ENCODE measurements around the gene ANO10. TPM values are rescaled to one million over a fixed set of nuclear protein-coding genes. Genes with fewer than 3 reads are reported as not detected.
"Not testable (repeated sequence)": the region's sequence is repeated elsewhere in the genome, so short reads cannot be mapped to it uniquely, and the experiment has no call there.

Gene ANO10, protein sequence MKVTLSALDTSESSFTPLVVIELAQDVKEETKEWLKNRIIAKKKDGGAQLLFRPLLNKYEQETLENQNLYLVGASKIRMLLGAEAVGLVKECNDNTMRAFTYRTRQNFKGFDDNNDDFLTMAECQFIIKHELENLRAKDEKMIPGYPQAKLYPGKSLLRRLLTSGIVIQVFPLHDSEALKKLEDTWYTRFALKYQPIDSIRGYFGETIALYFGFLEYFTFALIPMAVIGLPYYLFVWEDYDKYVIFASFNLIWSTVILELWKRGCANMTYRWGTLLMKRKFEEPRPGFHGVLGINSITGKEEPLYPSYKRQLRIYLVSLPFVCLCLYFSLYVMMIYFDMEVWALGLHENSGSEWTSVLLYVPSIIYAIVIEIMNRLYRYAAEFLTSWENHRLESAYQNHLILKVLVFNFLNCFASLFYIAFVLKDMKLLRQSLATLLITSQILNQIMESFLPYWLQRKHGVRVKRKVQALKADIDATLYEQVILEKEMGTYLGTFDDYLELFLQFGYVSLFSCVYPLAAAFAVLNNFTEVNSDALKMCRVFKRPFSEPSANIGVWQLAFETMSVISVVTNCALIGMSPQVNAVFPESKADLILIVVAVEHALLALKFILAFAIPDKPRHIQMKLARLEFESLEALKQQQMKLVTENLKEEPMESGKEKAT
- 10 to 100 TPM in 1 of 2 experiments, 1 to 10 TPM in 1; 9.5 to 12.9 TPM for total RNA-seq

DNA sequence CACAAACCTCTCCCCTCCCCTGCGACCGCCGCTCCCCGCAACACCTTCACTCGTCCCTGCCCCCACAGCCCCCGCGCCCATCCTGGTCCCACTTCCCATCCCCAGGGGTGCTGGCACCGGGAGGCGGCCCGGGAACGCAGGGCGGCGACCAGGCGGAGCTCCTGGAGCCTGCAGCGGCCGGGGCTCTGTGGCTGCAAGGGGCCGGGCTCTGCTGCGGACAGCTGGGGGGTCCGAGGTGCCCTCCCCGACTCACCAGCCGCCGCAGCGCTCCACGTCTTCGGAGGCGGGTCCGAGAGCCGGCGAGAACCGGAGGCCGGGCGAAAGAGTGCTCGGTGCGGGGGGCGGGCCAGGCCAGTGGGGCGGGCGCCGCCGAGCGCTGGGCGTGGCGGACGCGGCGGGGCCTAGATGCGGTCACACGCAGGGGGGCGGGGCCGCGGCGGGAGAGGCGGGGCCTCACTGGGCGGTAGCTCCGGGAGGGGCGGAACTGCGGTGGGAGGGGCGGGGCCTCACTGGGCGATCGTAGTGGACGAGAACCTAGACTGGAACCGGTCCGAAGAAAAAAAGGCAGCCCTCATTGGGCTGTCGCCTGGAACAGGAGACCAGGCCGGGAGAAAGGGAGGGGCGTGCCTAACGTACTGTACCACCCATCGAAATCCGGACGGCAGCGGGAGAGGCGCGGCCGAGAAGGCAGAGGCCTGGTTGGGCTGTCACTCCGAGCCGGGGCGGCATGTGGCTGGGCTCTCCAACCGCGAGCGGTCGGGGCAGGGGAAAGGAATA lies at the start of gene ANO10:
Gene ANO10, minus strand, starts transcription at position 356 of the 777 bp plus-strand sequence. CDS start 16,159 bp downstream, outside the sequence.
- ATAC-seq (peak; percentile 94), DNase-seq (peak; percentile 97)
- peak within 1 kb of the TSS; percentile 80 for H3K27ac Mint-ChIP-seq
- no peaks in the 10 kb centered on the region for H3K9me3 Mint-ChIP-seq (ENCODE audit: insufficient read depth)
- peaks cover 3% of the 10 kb centered on the region for H3K27me3 Mint-ChIP-seq (ENCODE audit: low read depth)
- POLR2A ChIA-PET: interaction anchor here (0.7 kb wide), 1 partner anchor 11 kb away, joined by 3 read pairs; no protein-coding TSS in a partner anchor
- peak within 1 kb of the TSS; percentile 86 for H3K4me3 Mint-ChIP-seq
- CTCF ChIA-PET: interaction anchor here (0.7 to 1.5 kb wide), 3 partner anchors 14 to 62 kb away, joined by 3 read pairs; no protein-coding TSS in a partner anchor
- H3K36me3 Mint-ChIP-seq (ENCODE audit: low read depth): no peaks in the 10 kb centered on the region
- H3K4me1 Mint-ChIP-seq (ENCODE audit: low read depth): peaks cover 20% of the 10 kb centered on the region

DNA sequence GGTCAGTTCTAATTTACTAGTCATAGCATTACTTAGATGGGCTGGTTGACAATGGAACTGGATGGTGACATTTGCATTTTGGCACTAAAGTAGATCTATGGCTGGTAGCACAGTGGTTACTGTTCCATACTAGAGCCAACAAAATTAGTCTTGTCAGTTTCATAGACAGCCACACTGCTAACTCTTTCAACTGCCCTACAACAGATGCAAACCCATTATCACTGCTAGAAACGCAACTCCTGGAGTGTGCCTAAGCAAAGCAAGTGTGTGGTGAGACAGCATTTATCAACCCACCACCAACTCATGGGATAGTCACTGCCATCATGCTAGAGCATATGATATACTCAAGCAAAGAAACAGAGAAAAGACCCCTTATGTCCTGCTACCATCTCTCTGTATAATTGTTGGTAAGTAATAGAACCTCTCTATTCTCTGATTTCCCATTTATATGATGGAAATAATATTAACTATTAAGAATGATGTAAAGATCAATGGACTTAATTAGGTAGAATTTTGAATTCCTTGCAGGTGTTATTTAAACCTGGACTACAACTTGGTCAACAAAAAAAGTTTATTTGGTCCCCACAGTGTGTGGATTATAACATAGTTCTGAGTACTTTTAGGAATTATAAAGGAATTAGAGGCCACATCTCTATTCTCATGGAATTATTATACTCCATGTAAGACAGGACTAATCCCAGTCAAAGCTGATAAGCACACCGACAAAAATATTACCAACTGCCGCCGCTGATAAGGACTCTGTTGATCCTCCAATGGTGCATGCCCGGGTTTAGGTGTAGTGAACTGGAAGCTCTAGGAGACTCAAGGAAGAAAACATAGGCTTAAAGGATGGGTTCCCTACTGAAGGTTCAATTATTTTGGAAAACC lies 49.1 kb upstream of the ANO10 start:
- Mint-ChIP-seq H3K36me3 (ENCODE audit: low read depth) (no peaks in the 10 kb centered on the region), H3K4me3 (no peak overlapping the region), H3K4me1 (ENCODE audit: low read depth) (no peaks in the 10 kb centered on the region), H3K27ac (no peak overlapping the region), H3K9me3 (ENCODE audit: insufficient read depth) (no peaks in the 10 kb centered on the region), H3K27me3 (ENCODE audit: low read depth) (peaks cover 10% of the 10 kb centered on the region)
- ATAC-seq (no peak), DNase-seq (no peak)
- ChIA-PET POLR2A (no interaction called here), CTCF (no interaction called here)

DNA sequence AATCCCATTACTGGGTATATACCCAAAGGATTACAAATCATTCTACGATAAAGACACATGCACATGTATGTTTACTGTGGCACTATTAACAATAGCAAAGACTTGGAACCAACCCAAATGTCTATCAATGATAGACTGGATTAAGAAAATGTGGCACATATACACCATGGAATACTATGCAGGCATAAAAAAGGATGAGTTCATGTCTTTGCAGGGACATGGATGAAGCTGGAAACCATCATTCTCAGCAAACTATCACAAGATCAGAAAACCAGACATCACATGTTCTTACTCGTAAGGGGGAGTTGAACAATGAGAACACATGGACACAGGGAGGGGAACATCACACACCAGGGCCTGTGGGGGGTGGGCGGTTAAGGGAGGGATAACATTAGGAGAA lies 43.2 kb upstream of the ANO10 start:
- ATAC-seq; H3K4me3 Mint-ChIP-seq; POLR2A ChIA-PET; DNase-seq; CTCF ChIA-PET; H3K36me3 Mint-ChIP-seq (ENCODE audit: low read depth); H3K9me3 Mint-ChIP-seq (ENCODE audit: insufficient read depth); H3K4me1 Mint-ChIP-seq (ENCODE audit: low read depth); H3K27ac Mint-ChIP-seq: not testable (repeated sequence)
- peaks cover 24% of the 10 kb centered on the region for H3K27me3 Mint-ChIP-seq (ENCODE audit: low read depth)

DNA sequence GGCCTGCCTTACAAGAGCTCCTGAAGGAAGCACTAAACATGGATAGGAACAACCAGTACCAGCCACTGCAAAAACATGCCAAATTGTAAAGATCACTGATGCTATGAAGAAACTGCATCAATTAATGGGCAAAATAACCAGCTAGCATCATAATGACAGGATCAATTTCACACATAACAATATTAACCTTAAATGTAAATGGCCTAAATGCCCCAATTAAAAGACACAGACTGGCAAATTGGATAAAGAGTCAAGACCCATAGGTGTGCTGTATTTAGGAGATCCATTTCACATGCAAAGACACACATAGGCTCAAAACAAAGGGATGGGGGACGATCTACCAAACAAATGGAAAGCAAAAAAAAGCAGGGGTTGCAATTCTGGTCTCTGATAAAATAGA lies 39.6 kb upstream of the ANO10 start:
- H3K9me3 Mint-ChIP-seq (ENCODE audit: insufficient read depth); POLR2A ChIA-PET; H3K27ac Mint-ChIP-seq; CTCF ChIA-PET; ATAC-seq; DNase-seq; H3K4me1 Mint-ChIP-seq (ENCODE audit: low read depth); H3K4me3 Mint-ChIP-seq; H3K36me3 Mint-ChIP-seq (ENCODE audit: low read depth): not testable (repeated sequence)
- H3K27me3 Mint-ChIP-seq (ENCODE audit: low read depth): peaks cover 14% of the 10 kb centered on the region

DNA sequence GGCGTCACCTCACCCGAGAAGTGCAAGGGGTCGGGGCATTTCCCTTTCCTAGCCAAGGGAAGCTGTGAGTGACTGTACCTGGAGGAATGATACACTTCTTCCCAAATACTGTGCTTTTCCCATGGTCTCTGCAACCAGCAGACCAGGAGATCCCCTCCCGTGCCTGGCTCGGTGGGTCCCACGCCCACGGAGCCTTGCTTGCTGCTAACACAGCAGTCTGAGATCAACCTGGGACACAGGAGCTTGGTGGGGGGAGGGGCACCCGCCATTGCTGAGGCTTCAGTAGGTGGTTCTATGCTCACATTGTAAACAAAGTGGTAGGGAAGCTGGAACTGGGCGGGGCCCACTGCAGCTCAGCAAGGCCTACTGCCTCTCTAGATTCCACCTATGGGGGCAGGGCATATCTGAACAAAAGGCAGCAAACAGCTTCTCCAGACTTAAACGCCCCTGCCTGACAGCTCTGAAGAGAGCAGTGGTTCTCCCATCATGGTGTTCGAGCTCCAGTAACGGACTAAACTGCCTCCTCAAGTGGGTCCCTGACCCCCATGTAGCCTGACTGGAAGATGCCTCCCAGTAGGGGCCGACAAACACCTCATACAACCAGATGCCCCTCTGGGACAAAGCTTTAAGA lies 37.6 kb upstream of the ANO10 start:
- H3K9me3 Mint-ChIP-seq (ENCODE audit: insufficient read depth): no peaks in the 10 kb centered on the region
- DNase-seq (no peak), ATAC-seq (no peak)
- H3K4me1 Mint-ChIP-seq (ENCODE audit: low read depth): no peaks in the 10 kb centered on the region
- peaks cover 14% of the 10 kb centered on the region for H3K27me3 Mint-ChIP-seq (ENCODE audit: low read depth)
- H3K27ac Mint-ChIP-seq: no peak overlapping the region
- POLR2A ChIA-PET: no interaction called here
- CTCF ChIA-PET: no interaction called here
- no peak overlapping the region for H3K4me3 Mint-ChIP-seq
- H3K36me3 Mint-ChIP-seq (ENCODE audit: low read depth): no peaks in the 10 kb centered on the region

DNA sequence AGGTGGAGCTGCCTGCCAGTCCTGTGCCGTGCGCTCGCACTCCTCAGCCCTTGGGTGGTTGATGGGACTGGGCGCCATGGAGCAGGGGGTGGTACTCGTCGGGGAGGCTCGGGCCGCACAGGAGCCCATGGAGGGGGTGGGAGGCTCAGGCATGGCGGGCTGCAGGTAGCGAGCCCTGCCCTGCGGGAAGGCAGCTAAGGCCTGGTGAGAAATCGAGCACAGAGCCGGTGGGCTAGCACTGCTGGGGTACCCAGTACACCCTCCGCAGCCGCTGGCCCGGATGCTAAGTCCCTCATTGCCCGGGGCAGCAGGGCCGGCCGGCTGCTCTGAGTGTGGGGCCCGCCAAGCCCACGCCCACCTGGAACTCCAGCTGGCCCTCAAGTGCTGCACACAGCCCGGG lies 34.6 kb upstream of the ANO10 start:
- H3K36me3 Mint-ChIP-seq (ENCODE audit: low read depth); H3K4me3 Mint-ChIP-seq; ATAC-seq; H3K27me3 Mint-ChIP-seq (ENCODE audit: low read depth); CTCF ChIA-PET; H3K27ac Mint-ChIP-seq; H3K9me3 Mint-ChIP-seq (ENCODE audit: insufficient read depth); H3K4me1 Mint-ChIP-seq (ENCODE audit: low read depth); DNase-seq: not testable (repeated sequence)
- POLR2A ChIA-PET: interaction anchor here (1.5 kb wide), 1 partner anchor 54 kb away, joined by 3 read pairs; no protein-coding TSS in a partner anchor

DNA sequence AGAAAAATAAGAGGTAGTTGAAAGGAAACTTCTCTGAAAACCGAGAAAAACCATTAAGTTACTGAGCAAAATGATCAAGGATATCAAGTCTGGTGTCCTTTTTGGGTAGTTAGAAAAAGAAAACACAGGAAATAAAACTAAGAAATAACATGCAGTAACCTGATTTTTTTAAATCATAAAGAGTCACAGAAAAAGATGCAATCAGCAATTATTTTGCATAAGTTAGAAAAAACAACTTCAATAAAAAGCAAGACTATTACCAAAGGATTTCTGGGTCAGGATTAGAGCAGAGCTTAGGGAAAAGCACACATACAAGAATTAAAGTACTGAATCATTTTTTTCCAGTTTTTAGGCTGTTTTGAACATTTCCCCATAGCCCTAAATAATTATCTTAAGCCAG lies 28.5 kb upstream of the ANO10 start:
- no peaks in the 10 kb centered on the region for H3K36me3 Mint-ChIP-seq (ENCODE audit: low read depth)
- ChIA-PET POLR2A (no interaction called here), CTCF (no interaction called here)
- no peaks in the 10 kb centered on the region for H3K4me1 Mint-ChIP-seq (ENCODE audit: low read depth)
- DNase-seq (no peak), ATAC-seq (no peak)
- no peak overlapping the region for H3K4me3 Mint-ChIP-seq
- no peak overlapping the region for H3K27ac Mint-ChIP-seq
- peaks cover 4% of the 10 kb centered on the region for H3K27me3 Mint-ChIP-seq (ENCODE audit: low read depth)
- no peaks in the 10 kb centered on the region for H3K9me3 Mint-ChIP-seq (ENCODE audit: insufficient read depth)

DNA sequence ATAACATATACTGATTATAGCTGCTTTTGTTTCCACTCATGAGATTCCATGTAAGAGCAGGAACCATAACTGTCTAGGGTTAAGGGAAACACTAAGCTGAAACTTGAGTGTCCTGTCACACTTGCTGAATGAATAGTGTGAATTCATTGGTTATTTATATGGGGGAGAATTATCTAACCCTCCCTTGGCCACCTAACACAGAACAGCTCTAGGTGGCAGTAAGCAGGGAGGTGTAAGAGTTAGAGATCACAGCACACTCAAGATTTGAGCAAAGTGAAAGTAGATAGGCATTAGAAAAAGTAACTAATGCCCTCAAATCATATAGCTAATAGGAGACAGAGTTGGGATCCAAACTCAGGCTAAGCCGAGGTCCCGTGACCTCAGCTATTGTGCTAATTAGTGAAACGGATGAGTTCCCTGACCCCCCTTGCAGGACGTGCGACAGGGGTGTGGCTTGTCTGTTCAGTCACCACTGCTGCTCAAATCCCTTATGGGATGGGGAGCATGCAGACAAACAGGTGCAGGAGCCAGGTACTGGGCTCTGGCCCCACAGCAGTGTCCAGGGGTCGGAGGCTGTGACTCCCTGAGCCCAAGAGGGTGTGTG lies 27.7 kb upstream of the ANO10 start:
- CTCF ChIA-PET: no interaction called here
- POLR2A ChIA-PET: no interaction called here
- DNase-seq (no peak), ATAC-seq (no peak)
- Mint-ChIP-seq H3K36me3 (ENCODE audit: low read depth) (no peaks in the 10 kb centered on the region), H3K27me3 (ENCODE audit: low read depth) (peaks cover 4% of the 10 kb centered on the region), H3K27ac (no peak overlapping the region), H3K4me3 (no peak overlapping the region), H3K9me3 (ENCODE audit: insufficient read depth) (no peaks in the 10 kb centered on the region), H3K4me1 (ENCODE audit: low read depth) (no peaks in the 10 kb centered on the region)

DNA sequence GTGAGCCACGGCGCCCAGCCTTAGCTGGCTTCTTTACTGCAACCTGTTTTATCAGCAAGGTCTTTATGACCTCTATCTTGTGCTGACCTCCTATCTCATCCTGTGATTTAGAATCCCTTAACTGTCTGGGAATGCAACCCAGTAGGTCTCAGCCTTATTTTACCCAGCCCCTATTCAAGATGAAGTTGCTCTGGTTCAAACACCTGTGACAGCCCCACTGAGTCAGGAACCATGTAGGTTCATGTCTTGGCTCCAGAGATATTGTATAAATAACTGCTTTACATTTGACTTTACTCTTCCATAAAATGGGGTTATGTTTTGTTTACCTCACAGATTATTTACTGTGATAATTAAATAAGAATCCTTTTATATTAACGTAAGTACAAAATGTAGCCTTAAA lies 27.1 kb upstream of the ANO10 start:
- POLR2A ChIA-PET: no interaction called here

DNA sequence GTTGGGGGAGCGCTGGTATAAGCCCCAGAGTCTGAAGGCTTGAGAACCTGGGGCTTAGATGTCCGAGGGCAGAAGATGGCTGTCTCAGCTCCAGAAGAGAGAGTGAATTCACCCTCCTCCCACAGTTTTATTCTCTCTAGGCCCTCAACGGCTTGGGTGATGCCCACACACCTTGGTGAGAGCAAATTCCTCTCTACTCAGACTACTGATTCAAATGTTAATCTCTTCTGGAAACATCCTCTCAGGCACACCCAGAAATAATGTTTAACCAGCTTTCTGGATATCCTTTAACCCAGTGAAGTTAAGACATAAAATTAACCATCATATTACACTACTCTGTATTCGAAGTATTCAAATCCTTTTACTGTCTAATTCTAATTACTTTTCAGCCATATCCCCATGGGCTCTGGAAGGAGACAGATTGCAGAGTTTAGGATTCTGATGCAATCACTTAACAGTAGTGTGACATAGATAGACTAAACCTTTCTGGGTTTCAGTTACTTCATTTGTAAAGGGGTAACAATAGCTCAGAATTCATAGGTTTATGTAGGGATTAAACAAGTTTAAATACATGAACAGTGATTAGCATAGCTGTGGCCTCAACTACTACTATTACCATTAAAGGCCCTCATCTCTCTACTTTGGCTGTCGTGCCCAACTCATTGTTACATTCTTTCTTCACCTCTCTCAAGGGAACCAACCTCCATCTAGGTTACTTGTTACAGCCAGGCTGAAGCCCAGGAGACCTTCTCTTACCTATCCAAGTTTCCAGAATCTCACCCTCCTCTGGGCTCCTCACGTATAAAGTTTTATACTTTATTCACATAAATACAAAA lies 25.7 kb upstream of the ANO10 start:
- ChIA-PET POLR2A (no interaction called here), CTCF (no interaction called here)
- no peaks in the 10 kb centered on the region for H3K36me3 Mint-ChIP-seq (ENCODE audit: low read depth)
- no peaks in the 10 kb centered on the region for H3K4me1 Mint-ChIP-seq (ENCODE audit: low read depth)
- H3K27me3 Mint-ChIP-seq (ENCODE audit: low read depth): peaks cover 4% of the 10 kb centered on the region
- no peaks in the 10 kb centered on the region for H3K9me3 Mint-ChIP-seq (ENCODE audit: insufficient read depth)
- ATAC-seq: no peak
- no peak for DNase-seq
- no peak overlapping the region for H3K4me3 Mint-ChIP-seq
- no peak overlapping the region for H3K27ac Mint-ChIP-seq

More for the DNA sequence above, 27.1 kb upstream of the ANO10 start:
- DNase-seq (no peak), ATAC-seq (no peak)
- Mint-ChIP-seq H3K9me3 (ENCODE audit: insufficient read depth) (no peaks in the 10 kb centered on the region), H3K27me3 (ENCODE audit: low read depth) (peaks cover 4% of the 10 kb centered on the region), H3K4me1 (ENCODE audit: low read depth) (no peaks in the 10 kb centered on the region), H3K4me3 (no peak overlapping the region), H3K36me3 (ENCODE audit: low read depth) (no peaks in the 10 kb centered on the region), H3K27ac (no peak overlapping the region)
- CTCF ChIA-PET: no interaction called here

All from activated CD8-positive, alpha-beta T cell treated with anti-CD3 and anti-CD28 coated beads, Interleukin-2, amount 10 ng/mL, durations not matched to agents 7 days and 5 days (primary cell).